IMR-90 (cell line): ENCODE data around the gene DBH. TPM values are rescaled to one million over a fixed set of nuclear protein-coding genes. Genes with fewer than 3 reads are reported as not detected.

ENCODE experiments used
- ATAC-seq: fragments of 200-7000 bp; cut with Tn5 transposase; 2 replicates; pipeline ENCODE4 v1.9.1; 2020; ENCODE audit warnings: low read depth, mild to moderate bottlenecking, moderate library complexity
- BruUV-seq: library from RNA; stranded (reverse); fragments of 400-500 nt; replicated peaks from 2 replicates; lab custom pipeline; 2021; lab: Mats Ljungman, UMichigan
- CTCF ChIA-PET: fragments of 300-600 bp; formaldehyde crosslinking; extraction: SDS; loops from one replicate; lab custom pipeline; 2021; ENCODE audit warnings: antibody characterized with exemption; lab: Yijun Ruan, JAX
- POLR2A ChIA-PET: fragments of 300-600 bp; sonication (Branson Sonifier 250); formaldehyde crosslinking; loops from one replicate; lab custom pipeline; 2022; ENCODE audit warnings: antibody characterized with exemption; ENCODE audit not compliant: unreplicated experiment; lab: Charles Lee
- DNase-seq: peaks from one replicate; pipeline ENCODE4 v3.0.0; 2013
- H2AFZ ChIP-seq: replicated peaks from 2 replicates; pipeline ENCODE3; 2013; ENCODE audit warnings: low read length, mild to moderate bottlenecking; ENCODE audit not compliant: poor library complexity
- H2AK5ac ChIP-seq: 2 replicates; pipeline ENCODE4 v1.6.1; 2013; ENCODE audit warnings: low read depth, low read length, inconsistent platforms
- H2AK9ac ChIP-seq: replicated peaks from 2 replicates; pipeline ENCODE3; 2013; ENCODE audit warnings: mild to moderate bottlenecking, low read depth, low read length, moderate library complexity; ENCODE audit not compliant: poor library complexity
- H2BK120ac ChIP-seq: 2 replicates; pipeline ENCODE4 v1.6.1; 2013; ENCODE audit warnings: low read depth, low read length, inconsistent platforms
- H2BK15ac ChIP-seq: 3 replicates; pipeline ENCODE4 v1.6.1; 2013; ENCODE audit warnings: low read depth, low read length, inconsistent platforms
- H2BK20ac ChIP-seq: 2 replicates; pipeline ENCODE4 v1.6.1; 2013; ENCODE audit warnings: low read depth, mild to moderate bottlenecking, inconsistent platforms, low read length, moderate library complexity
- H2BK5ac ChIP-seq: 2 replicates; pipeline ENCODE4 v1.6.1; 2013; ENCODE audit warnings: mild to moderate bottlenecking, low read depth, low read length, inconsistent platforms; ENCODE audit not compliant: poor library complexity, severe bottlenecking
- H3K14ac ChIP-seq: replicated peaks from 2 replicates; pipeline ENCODE4 v1.6.1; 2013; ENCODE audit warnings: low read depth, low read length, inconsistent platforms
- H3K18ac ChIP-seq: 2 replicates; pipeline ENCODE4 v1.6.1; 2013; ENCODE audit warnings: low read depth, low read length, control low read depth
- H3K23ac ChIP-seq: 2 replicates; pipeline ENCODE4 v1.6.1; 2013; ENCODE audit warnings: low read depth, low read length, inconsistent platforms
- H3K27ac ChIP-seq: 2 replicates; pipeline ENCODE4 v1.5.1; 2013; ENCODE audit warnings: mild to moderate bottlenecking, control low read depth, low read length; ENCODE audit not compliant: insufficient read depth
- H3K27me3 ChIP-seq: 2 replicates; pipeline ENCODE4 v1.6.1; 2013; ENCODE audit warnings: low read length; ENCODE audit not compliant: control insufficient read depth, insufficient read depth
- H3K36me3 ChIP-seq: 2 replicates; pipeline ENCODE4 v1.6.1; 2013; ENCODE audit warnings: low read length, mixed read lengths; ENCODE audit not compliant: control insufficient read depth, insufficient read depth
- H3K4ac ChIP-seq: 2 replicates; pipeline ENCODE4 v1.6.1; 2013; ENCODE audit warnings: low read depth, low read length, inconsistent platforms
- H3K4me1 ChIP-seq: 2 replicates; pipeline ENCODE4 v1.6.1; 2013; ENCODE audit warnings: low read length, mixed read lengths; ENCODE audit not compliant: control insufficient read depth, insufficient read depth
- H3K4me2 ChIP-seq: 2 replicates; pipeline ENCODE4 v1.6.1; 2013; ENCODE audit warnings: low read depth, mild to moderate bottlenecking, control low read depth, low read length, moderate library complexity
- H3K4me3 ChIP-seq: 2 replicates; pipeline ENCODE4 v1.5.1; 2013; ENCODE audit warnings: low read depth, mild to moderate bottlenecking, control low read depth, low read length, moderate library complexity; ENCODE audit not compliant: insufficient read depth
- H3K56ac ChIP-seq: 2 replicates; pipeline ENCODE4 v1.6.1; 2013; ENCODE audit warnings: low read length, inconsistent platforms; ENCODE audit not compliant: insufficient read depth; ENCODE audit errors: extremely low read depth
- H3K79me1 ChIP-seq, 2 experiments: 2 replicates each; pipeline ENCODE4 v1.6.1; 2013; ENCODE audit warnings: low read length in 2 of 2, inconsistent platforms in 1 of 2, low read depth in 1 of 2
- H3K9ac ChIP-seq: 2 replicates; pipeline ENCODE4 v1.6.1; 2013; ENCODE audit warnings: low read depth, low read length, control low read depth
- H3K9me1 ChIP-seq: 2 replicates; pipeline ENCODE4 v1.6.1; 2013; ENCODE audit warnings: low read length, inconsistent platforms; ENCODE audit not compliant: insufficient read depth
- H3K9me3 ChIP-seq: 2 replicates; pipeline ENCODE4 v1.6.1; 2013; ENCODE audit warnings: low read length; ENCODE audit not compliant: control insufficient read depth, insufficient read depth
- H4K20me1 ChIP-seq: 2 replicates; pipeline ENCODE4 v1.6.1; 2013; ENCODE audit warnings: low read length, inconsistent platforms; ENCODE audit not compliant: insufficient read depth
- H4K5ac ChIP-seq: 2 replicates; pipeline ENCODE4 v1.6.1; 2013; ENCODE audit warnings: mild to moderate bottlenecking, low read depth, low read length, control low read depth
- H4K8ac ChIP-seq, 2 experiments: 2 replicates each; pipeline ENCODE4 v1.6.1; 2013; ENCODE audit warnings: low read depth in 2 of 2, low read length in 2 of 2, control low read depth in 1 of 2, inconsistent platforms in 1 of 2
- H4K91ac ChIP-seq: 2 replicates; pipeline ENCODE4 v1.6.1; 2013; ENCODE audit warnings: low read depth, low read length, inconsistent platforms; ENCODE audit not compliant: insufficient read depth
- FOS ChIP-seq: fragments of 150-350 bp; IDR thresholded peaks from 2 replicates; pipeline ENCODE4 v1.6.1; 2016; ENCODE audit warnings: low read depth, low read length
- MAFK ChIP-seq: IDR thresholded peaks from 2 replicates; pipeline ENCODE4 v1.6.1; 2012; ENCODE audit warnings: low read depth, low read length, improper control_type of control experiment
- MXI1 ChIP-seq: IDR thresholded peaks from 2 replicates; pipeline ENCODE4 v1.6.1; 2012; ENCODE audit warnings: low read depth, mild to moderate bottlenecking, low read length, moderate library complexity, borderline replicate concordance
- RAD21 ChIP-seq: IDR thresholded peaks from 2 replicates; pipeline ENCODE4 v1.6.1; 2012; ENCODE audit warnings: low read length, improper control_type of control experiment
- RCOR1 ChIP-seq: IDR thresholded peaks from 2 replicates; pipeline ENCODE4 v1.6.1; 2012; ENCODE audit warnings: mild to moderate bottlenecking, low read length, improper control_type of control experiment; ENCODE audit not compliant: insufficient replicate concordance
- WGBS, 2 experiments: methylation state at CpG; one replicate each; pipeline versions ENCODE4 v1.1.5 to v1.1.7; 2013; ENCODE audit warnings: missing lambda C conversion rate in 2 of 2; ENCODE audit not compliant: insufficient read length in 1 of 2; ENCODE audit errors: extremely low coverage in 2 of 2; 5-methylcytosine and 5-hydroxymethylcytosine counted together
- dilution Hi-C: fragments of 300-500 bp; cut with HindIII; formaldehyde crosslinking; loops from one replicate; pipeline ENCODE4 v1.14.3; 2018; ENCODE audit warnings: low sequenced_read_pairs; ENCODE audit not compliant: unreplicated experiment
- in situ Hi-C: fragments of 300-500 bp; cut with MboI; formaldehyde crosslinking; loops from 3 replicates; pipeline ENCODE4 v1.14.3; 2019; ENCODE audit warnings: low sequenced_read_pairs, inconsistent platforms, mixed read lengths
- intact Hi-C: fragments of 100-400 bp; cut with micrococcal nuclease; formaldehyde crosslinking; loops from 2 replicates; pipeline ENCODE4 v1.10.0; 2022
- polyA plus RNA-seq, 3 experiments: library from polyadenylated mRNA; depleted of rRNA; stranded (reverse); fragments of >200 nt; gene quantifications; 2 replicates each; pipeline ENCODE4 v1.2.3, GENCODE V29; 2012; ENCODE audit warnings: low replicate concordance in 1 of 3
- total RNA-seq: library from RNA; depleted of rRNA; stranded (reverse); fragments of >200 nt; gene quantifications from 2 replicates; pipeline ENCODE4 v1.2.3, GENCODE V29; 2012

The DBH gene
- total and polyA plus RNA-seq, 2 of the 4 experiments (the other 2 are of a cell fraction), result not detected

GRCh38 chr9:133656211-133657119 is 20.3 kb downstream of the DBH start:
- Histone ChIP-seq H3K14ac (no peak overlapping the region), H3K4me2 (no peak overlapping the region), H2BK120ac (no peak overlapping the region), H3K23ac (no peak overlapping the region), H3K4me1 (0 out of 2 replicates have a peak, but pooled peaks cover 1% of the 10 kb centered on the region), H3K27me3 (peaks cover 36% of the 10 kb centered on the region), H3K9me1 (no peaks in the 10 kb centered on the region), H2AK9ac (no peak overlapping the region), H2BK20ac (no peak overlapping the region), H3K4me3 (no peak overlapping the region), H3K18ac (no peak overlapping the region), H4K20me1 (no peaks in the 10 kb centered on the region), H3K4ac (no peak overlapping the region), H2BK15ac (no peak overlapping the region), H3K9ac (no peak overlapping the region), H4K8ac (no peak overlapping the region), H3K9me3 (no peaks in the 10 kb centered on the region), H2BK5ac (no peak overlapping the region), H2AK5ac (no peak overlapping the region), H3K27ac (no peak overlapping the region), H2AFZ (no peak overlapping the region), H3K36me3 (no peaks in the 10 kb centered on the region), H4K5ac (no peak overlapping the region), H3K56ac (no peak overlapping the region), H3K79me1 (no peaks in the 10 kb centered on the region), H4K91ac (no peak overlapping the region)
- POLR2A ChIA-PET, result no interaction called here
- intact Hi-C loops (no loop called here), in situ Hi-C loops (no loop called here), dilution Hi-C loops (no loop called here)
- CTCF ChIA-PET, result no interaction called here
- WGBS, 2 experiments, result 70% methylated on average over 20 of the region's 36 CpGs; no CpG with 5 or more reads in 1 of the 2 experiments
- no peak for DNase-seq
- BruUV-seq, result no TSS peak
- TF ChIP-seq MXI1 (no peak), FOS (no peak), MAFK (no peak), RAD21 (no peak), RCOR1 (no peak)
- no peak for ATAC-seq
